ENCODE results near the gene PLEKHO2. TPM values are rescaled to one million over a fixed set of nuclear protein-coding genes. Genes with fewer than 3 reads are reported as not detected.
A peak's percentile ranks its signal among the peaks of the same experiment; 100 is the strongest.

Gene PLEKHO2
- total RNA-seq, 1 donor from 2014 or later, result 4.2 TPM

- Histone ChIP-seq H3K4me3 (ENCODE audit: low read depth, low read length) (no peak overlapping the region), H3K27me3 (ENCODE audit: control insufficient read depth, insufficient read depth, low read length) (no peaks in the 10 kb centered on the region), H3K36me3 (ENCODE audit: control insufficient read depth, insufficient read depth, low read length) (peaks cover 7% of the 10 kb centered on the region)
- FAIRE-seq (peak; percentile 58), DNase-seq (ENCODE audit: low read depth) (peak; percentile 48)
- TF ChIP-seq CTCF (IDR thresholded peaks at IDR 0.05; ENCODE audit: insufficient read depth, low read length, severe bottlenecking), result no peak
Measured at GRCh38 chr15:64855205-64855975, 13.7 kb downstream of the PLEKHO2 start.

GRCh38 chr15:64856429-64857145, 14.9 kb downstream of the PLEKHO2 start:
- no peak for DNase-seq (ENCODE audit: low read depth)

GRCh38 chr15:64857421-64857820, 15.7 kb downstream of the PLEKHO2 start:
- Histone ChIP-seq H3K27me3 (ENCODE audit: control insufficient read depth, insufficient read depth, low read length) (no peaks in the 10 kb centered on the region), H3K4me3 (ENCODE audit: low read depth, low read length) (no peak overlapping the region), H3K36me3 (ENCODE audit: control insufficient read depth, insufficient read depth, low read length) (peaks cover 7% of the 10 kb centered on the region)
- no peak for TF ChIP-seq CTCF (IDR thresholded peaks at IDR 0.05; ENCODE audit: insufficient read depth, low read length, severe bottlenecking)
- FAIRE-seq (no peak), DNase-seq (ENCODE audit: low read depth) (peak; percentile 68)

More at GRCh38 chr15:64856429-64857145, 14.9 kb downstream of the PLEKHO2 start:
- FAIRE-seq, result no peak
- Histone ChIP-seq H3K4me3 (ENCODE audit: low read depth, low read length) (no peak overlapping the region), H3K36me3 (ENCODE audit: control insufficient read depth, insufficient read depth, low read length) (peaks cover 7% of the 10 kb centered on the region), H3K27me3 (ENCODE audit: control insufficient read depth, insufficient read depth, low read length) (no peaks in the 10 kb centered on the region)
- TF ChIP-seq CTCF (IDR thresholded peaks at IDR 0.05; ENCODE audit: insufficient read depth, low read length, severe bottlenecking), result no peak

- Histone ChIP-seq H3K27me3 (ENCODE audit: control insufficient read depth, insufficient read depth, low read length) (no peaks in the 10 kb centered on the region), H3K36me3 (ENCODE audit: control insufficient read depth, insufficient read depth, low read length) (peaks cover 7% of the 10 kb centered on the region), H3K4me3 (ENCODE audit: low read depth, low read length) (no peak overlapping the region)
- no peak for TF ChIP-seq CTCF (IDR thresholded peaks at IDR 0.05; ENCODE audit: insufficient read depth, low read length, severe bottlenecking)
- DNase-seq (ENCODE audit: low read depth) (no peak), FAIRE-seq (no peak)
Measured at GRCh38 chr15:64858021-64858575, 16.4 kb downstream of the PLEKHO2 start.

GRCh38 chr15:64859226-64859625, 17.5 kb downstream of the PLEKHO2 start:
- FAIRE-seq (no peak), DNase-seq (ENCODE audit: low read depth) (no peak)
- no peak for TF ChIP-seq CTCF (IDR thresholded peaks at IDR 0.05; ENCODE audit: insufficient read depth, low read length, severe bottlenecking)
- Histone ChIP-seq H3K36me3 (ENCODE audit: control insufficient read depth, insufficient read depth, low read length) (peaks cover 7% of the 10 kb centered on the region), H3K27me3 (ENCODE audit: control insufficient read depth, insufficient read depth, low read length) (no peaks in the 10 kb centered on the region), H3K4me3 (ENCODE audit: low read depth, low read length) (no peak overlapping the region)

All from bronchial epithelial cell (primary cell).